Fibroblast of skin of right biceps (primary cell): ENCODE results near the gene GLRX5.
"Not testable (repeated sequence)": the region's sequence is repeated elsewhere in the genome, so short reads cannot be mapped to it uniquely, and the experiment has no call there.

Source experiments
- DNase-seq: peaks from one replicate; pipeline ENCODE4 v3.0.0-alpha.2; 2013

Gene GLRX5

DNA sequence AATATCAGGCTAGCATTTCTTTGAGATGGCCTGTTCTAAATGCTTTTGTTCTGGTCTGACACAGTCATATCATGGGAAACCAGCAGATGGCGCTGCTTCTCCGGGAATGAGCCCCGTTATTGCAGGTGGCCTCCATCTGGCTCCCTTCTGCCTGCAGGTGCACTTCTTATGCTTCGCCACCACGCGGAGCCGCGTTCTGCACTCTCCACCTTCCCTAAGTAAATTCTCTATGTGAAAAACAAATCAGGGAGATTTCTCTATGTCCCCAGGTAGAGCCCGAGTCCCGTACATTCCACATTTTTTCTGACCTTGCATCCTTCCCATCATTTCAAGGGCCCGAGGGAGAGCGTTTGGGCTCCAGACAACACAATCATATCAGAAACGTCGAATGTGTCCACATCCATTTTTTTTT, 26.2 kb downstream of the GLRX5 start:
- peak; percentile 69 for DNase-seq

DNA sequence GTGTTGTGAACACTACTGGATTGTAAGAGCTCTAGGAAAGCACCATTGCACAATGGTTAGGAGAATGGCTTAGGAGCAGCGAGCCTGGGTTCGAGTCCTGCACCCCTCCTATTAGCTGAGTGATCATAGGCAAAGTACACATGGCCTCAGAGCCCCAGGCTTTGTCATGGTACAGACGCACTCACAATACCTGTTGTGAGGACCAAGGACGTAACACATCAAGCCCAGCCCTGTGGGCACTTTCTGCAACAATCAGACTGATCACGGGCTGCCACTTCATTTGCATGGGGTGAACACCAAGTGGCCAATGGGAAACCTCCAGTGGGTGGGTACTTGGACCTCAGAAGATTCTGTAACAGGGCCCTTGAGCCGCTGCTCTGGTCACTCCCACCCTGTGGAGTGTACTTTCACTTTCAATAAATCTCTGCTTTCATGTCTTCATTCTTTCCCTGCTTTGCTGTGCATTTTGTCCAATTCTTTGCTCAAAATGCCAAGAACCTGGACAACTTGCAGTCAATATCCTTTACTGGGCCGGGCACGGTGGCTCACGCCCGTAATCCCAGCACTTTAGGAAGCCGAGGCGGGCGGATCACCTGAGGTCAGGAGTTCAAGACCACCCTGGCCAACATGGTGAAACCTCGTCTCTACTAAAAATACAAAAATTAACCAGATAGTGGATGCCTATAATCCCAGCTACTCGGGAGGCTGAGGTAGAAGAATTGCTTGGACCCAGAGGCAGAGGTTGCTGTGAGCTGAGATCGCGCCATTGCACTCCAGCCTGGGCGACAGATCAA, 28.2 kb downstream of the GLRX5 start:
- no peak for DNase-seq

DNA sequence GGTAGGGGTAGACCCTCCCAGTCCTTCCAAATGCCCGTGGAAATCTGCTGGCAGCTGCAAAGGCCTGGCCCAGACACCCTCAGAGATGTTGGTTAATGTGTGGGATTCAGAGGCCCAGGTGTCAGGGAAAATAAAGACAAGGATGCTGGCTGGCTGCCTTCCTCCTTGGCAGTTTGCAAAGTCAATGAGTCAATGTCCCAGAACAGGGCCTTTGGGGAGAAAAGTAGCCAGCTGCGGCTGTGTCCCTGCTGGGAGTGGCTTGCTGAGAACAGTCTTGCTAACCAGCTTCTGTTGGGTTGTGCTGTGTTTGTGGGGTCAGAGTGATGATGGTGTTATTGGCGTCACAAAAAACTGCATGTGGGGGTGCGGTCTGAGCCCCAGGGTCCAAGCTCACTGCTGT, 29.2 kb downstream of the GLRX5 start:
- DNase-seq: no peak

DNA sequence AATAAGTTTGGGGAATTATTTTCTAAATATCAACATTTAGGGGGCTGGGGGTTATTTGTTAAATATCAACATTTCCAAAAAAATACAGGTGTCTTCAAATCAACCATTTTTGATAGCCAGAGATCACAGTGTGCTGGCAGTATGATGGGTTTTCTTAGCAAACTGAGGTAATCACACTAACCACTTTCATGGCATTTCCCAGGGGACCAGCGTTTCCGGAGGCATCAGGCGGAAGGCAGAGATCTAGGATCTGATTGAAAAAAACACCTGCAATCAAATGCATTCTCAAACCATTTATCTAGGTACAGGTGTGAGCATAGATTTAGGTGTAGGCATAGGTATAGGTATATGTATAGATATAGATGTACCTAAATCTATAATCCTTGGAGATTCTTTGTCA, 34.6 kb downstream of the GLRX5 start:
- no peak for DNase-seq

DNA sequence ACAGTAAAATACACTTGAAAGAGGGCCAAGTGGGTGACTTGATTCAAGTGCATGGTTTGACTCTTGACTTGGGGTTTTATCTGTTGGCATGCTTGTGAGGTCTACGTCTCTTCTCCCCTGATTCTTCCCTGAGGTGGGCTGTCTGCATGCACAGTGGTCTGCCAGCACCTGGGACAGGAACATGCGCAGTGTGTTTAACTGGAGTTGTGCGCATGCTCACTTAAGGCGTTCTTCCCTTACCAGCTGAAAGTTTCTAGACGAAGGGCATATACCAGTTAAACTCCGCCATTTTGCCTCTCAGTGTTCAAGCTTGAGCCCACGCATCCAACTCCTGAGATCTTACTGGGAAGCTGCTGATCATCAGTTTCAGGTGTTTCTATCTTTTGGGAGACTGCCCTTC, 38.5 kb downstream of the GLRX5 start:
- DNase-seq: no peak

DNA sequence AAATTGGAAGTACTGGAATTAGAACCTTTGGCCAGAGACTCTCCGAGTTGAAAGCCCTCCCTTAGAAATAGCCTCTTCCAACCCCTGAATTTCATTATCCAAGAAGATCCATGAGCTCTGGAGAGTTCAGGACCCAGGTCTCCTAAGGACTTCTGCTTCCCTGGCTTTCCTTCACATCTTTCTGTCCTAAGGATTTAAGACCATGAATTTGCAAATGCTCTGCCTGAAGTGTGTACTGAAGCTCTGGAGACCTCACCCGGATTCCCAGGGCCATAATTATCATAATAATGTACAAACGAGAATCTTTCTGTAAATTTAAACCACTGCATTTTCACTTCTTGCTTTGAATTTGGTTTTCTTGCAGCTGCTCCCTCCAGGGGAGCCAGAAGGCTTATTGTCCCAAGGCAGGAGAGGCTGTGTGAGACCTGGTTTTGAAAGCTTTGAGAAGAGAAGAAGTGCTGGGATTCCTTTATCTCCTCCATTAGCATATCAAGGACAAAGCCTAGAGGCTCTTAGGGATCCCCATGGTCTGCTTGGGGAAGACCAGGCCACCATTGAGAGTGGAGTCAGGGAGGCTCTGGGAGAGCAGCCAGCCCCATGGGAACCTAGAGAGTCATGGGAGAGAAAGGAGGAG, 41.1 kb downstream of the GLRX5 start:
- no peak for DNase-seq

DNA sequence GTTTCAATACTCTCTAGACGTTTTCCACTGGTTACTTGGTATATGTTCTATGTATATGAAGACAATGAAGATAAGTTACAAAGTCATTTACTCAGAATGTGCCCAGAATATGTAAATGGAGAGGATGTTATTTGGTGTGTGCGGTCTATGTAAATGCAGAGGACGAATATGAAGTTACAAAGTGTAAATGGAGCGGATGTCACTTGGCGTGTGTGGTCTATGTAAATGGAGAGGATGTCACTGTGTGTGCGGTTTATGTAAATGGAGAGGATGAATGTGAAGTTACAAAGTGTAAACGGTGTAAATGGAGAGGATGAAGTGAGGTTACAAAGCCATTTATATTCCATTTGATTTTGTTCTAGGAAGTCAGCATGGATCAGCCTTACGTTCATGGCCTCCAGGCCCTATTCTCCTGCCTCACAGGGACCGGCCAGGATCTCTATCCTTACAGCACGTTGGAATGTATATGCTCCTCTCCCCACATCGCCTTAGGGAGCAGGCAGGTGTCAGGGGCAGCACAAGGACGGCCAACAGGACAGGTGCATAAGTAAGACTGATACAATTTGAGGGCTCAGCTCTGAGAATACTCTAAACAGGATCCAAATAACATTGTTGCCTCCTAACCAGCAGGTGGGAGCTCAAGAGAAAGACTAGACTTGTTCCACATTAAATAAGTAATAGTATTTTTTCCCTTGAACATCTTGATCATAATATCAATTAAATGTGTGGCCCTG, 42.4 kb downstream of the GLRX5 start:
- no peak for DNase-seq

DNA sequence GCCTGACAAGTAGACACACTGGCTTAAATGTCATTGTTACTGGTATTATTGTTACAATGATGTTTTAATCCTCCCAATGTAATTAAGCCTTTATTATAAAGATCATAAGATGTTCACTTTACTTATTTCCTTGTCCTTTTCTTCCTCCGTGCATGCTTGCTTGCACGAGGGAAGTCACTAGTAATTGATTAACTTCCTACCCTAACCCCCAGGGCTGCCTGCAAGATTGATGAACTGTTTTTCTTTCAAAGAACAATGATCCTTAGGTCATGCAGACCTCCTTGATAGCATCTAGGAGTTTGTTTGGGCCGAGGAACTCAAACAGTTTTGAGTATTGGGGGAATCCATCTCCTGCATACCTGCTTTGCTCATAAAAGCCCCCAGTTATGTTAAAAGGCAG, 43.0 kb downstream of the GLRX5 start:
- DNase-seq: no peak

DNA sequence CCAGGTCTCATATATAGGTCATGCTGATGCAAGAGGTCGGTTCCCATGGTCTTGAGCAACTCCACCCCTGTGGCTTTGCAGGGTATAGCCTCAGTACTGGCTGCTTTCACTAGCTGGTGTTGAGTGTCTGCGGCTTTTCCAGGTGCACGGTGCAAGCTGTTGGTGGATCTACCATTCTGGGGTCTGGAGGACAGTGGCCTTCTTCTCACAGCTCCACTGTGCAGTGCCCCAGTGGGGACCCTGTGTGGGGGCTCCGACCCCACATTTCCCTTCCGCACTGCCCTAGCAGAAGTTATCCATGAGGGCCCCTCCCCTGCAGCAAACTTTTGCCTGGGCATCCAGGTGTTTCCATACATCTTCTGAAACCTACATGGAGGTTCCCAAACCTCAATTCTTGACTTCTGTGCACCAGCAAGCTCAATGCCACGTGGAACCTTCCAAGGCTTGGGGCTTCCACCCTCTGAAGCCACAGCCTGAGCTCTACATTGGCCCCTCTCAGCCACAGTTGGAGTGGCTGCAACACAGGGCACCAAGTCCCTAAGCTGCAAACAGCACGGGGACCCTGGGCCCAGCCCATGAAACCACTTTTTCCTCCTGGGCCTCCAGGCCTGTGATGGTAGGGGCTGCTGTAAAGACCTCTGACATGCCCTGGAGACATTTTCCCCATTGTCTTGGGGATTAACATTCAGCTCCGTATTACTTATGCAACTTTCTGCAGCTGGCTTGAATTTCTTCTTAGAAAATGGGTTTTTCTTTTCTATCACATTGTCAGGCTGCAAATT, 49.2 kb downstream of the GLRX5 start:
- not testable (repeated sequence) for DNase-seq

DNA sequence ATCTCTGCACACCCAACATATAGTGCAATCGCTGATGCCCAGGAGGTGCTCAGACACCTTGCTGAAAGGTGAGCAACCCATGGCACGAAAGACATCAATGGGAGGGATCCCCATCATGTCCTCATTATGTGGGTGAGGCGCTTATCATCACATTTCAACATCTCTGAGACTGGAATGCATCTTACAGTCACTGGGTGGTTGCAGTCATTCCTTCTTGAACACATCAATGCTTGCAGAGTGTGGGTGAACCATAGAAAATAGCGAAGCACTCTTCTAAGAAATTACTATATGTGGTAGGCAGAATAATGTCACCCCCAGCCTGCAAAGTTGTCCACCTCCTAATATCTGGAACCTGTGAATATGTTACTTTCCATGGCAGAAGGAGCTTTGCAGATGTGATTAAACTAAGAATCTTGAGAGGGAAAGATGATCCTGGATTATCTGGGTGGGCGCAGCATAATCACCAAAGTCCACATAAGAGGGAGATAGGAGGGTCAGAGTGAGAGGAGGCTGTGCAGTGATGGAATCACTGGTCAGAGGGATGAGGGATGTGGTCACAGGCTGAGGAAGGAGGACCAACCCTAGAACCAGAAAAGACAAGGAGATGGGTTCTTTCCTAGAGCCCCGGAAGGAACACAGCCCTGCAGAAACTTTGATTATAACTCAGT, 51.2 kb downstream of the GLRX5 start:
- DNase-seq: no peak

DNA sequence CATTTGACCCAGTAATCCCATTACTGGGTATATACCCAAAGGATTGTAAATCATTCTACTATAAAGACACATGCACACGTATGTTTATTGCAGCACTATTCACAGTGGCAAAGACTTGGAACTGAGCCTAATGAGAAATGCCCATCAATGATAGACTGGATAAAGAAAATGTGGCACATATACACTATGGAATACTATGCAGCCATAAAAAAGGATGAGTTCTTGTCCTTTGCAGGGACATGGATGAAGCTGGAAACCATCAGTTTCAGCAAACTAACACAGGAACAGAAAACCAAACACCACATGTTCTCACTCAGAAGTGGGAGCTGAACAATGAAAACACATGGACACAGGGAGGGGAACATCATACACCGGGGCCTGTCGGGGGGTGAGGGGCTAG, 56.3 kb downstream of the GLRX5 start:
- DNase-seq: not testable (repeated sequence)
